Stimulated activated CD4-positive, alpha-beta T cell treated with anti-CD3 and anti-CD28 coated beads, Interleukin-4, amount 100 ng/mL, for 48 hours (primary cell): Measurements from ENCODE around the gene RYR3.

Source experiments
- DNase-seq, 2 donors: peaks; one replicate each; pipeline ENCODE4 v3.0.0-alpha.2; 2020; ENCODE audit warnings: low read depth in 2 of 2

Gene RYR3

DNA sequence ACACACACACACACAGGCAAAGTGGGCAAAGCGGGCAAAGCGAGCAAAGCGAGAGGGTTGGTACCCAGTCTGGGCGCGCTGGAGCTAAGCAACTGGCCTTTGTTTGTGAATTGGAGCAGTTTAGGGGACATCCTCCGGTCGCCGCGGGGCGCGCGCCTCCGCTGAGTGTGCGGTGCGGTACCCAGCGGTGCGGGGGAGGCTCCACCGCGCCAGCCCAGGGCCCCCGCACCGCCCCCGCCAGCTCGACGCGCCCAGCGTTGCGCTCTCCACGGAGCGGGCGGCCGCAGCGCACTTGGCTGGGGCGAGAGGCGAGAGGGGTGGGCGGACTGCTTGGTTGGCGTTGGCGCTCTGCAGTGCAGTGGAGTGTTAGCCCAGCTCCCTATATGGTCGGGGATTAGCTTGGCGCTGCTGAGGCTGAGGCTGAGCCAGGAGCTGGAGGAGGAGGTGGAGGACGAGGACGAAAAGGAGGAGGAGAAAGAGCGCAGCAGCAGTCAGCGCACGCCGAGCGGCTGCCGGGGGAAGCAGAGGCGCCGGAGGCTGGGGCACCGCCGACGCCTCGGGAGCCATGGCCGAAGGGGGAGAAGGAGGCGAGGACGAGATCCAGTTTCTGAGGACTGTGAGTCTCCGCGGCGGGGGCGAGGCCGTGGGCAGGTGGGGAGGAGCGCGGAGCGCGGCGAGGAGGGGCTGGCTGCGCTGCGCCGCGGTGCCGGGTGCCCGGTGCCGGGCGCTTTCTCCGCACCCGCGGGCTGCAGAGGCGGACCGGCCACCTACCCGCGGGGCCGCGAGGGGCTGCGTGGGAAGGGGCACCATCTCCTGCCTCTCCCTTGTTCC, at the start of gene RYR3:
RYR3 (plus strand) TSS at position 487 of the 831 bp plus-strand sequence; CDS start at position 566, 79 bp downstream.
- no peak for DNase-seq

DNA sequence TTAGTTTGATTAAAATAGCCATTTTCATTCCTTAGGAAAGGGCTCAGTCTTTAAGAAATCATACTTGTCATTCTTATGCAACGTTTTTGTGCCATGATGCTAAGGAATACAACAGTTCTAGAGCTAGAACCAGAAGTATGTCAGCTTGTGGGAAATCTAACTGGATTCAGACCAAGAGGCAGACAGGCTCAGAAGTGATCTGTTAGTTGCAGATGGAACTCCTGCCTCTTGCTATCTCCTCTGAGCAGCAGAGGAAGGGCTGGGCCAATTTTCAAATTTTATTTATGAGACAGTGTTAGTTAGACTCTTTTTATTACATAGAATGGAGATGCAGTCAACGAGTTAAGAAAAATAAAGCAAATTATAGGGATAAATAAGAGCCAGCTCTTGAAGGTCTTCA, 48.5 kb upstream of the RYR3 start:
- no peak for DNase-seq

DNA sequence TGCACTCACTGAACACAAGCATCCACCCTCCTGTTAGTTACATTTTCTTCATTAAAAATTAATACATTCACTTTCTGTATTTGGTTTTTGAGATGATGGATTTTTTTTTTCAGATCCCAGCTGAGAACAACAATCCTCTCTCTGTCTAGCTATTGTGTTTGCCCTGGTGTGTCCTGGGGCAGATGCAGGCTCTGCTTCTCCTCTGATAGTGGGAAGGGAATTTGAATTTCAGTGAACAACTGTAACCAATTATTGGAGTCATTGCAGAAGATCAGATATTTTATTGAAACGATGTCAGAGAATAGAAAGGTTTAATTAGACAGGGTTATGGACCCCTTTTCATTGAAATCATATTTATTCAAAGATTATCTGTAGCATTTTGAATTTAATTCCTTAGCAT, 33.1 kb upstream of the RYR3 start:
- no peak for DNase-seq

DNA sequence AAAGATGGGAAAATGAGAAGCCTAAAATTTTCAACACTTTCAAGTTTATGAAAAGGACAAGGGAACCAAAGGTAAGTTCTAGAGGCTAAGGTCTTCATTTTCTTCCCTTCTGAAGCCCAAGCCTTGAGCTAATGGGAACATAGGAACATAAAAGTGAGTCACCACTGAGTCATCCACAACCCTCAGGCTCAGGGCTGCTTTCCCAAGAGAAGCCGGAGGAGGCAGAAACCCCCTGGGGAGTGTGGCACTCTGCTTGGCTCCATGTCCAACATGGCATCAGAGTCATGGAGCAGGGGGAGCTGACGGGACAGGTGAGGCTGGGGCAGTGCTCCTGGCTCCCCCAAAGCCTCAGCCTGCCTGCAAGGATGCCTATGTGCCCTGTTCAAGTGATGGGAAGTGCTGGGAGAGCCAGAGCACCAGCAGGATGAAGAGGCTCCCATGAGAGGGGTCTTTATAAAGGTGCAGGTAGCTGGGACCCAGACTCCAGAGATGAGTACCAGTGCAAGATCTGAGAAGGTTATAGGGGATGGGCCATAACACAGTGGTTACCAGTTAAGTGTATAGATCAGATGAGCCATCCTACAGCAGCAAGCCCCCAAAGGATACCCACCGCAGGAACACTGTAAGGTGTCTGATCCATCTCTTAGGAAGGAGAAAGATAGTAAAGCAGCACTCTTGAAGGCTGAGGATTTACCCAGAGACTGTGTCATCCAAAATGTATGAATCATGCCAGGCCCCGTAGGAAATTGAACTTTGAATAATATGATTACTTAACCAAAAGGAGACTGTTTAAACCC, 31.8 kb upstream of the RYR3 start:
- DNase-seq = no peak

DNA sequence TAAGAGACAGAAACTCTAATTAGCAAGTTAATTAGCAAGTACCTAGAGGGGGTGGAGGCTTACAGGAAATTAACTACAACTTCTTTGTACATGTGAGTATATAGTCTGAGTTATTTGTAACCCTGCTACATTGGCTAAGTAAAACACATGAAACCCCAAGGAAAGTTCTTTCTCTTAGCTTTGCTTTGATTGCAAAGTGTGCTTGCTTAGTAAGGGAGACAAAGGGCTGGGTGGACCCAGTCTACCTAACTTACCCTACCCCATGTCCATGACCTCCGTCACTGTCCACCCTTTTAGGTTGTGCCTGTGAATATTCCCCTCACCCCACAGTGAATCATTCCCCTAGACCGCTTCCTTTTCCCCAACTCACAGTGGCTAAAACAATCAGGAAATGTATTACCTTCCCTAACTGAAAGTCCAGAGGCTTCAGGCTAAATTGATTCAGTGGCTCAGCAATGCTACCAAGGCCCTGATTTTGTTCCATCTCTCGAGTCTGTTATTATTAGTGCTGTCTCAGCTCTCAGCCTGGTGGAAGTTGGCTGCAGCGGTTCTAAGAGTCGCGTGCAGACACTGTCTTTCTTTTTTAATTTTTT, 31.1 kb upstream of the RYR3 start:
- DNase-seq = no peak

DNA sequence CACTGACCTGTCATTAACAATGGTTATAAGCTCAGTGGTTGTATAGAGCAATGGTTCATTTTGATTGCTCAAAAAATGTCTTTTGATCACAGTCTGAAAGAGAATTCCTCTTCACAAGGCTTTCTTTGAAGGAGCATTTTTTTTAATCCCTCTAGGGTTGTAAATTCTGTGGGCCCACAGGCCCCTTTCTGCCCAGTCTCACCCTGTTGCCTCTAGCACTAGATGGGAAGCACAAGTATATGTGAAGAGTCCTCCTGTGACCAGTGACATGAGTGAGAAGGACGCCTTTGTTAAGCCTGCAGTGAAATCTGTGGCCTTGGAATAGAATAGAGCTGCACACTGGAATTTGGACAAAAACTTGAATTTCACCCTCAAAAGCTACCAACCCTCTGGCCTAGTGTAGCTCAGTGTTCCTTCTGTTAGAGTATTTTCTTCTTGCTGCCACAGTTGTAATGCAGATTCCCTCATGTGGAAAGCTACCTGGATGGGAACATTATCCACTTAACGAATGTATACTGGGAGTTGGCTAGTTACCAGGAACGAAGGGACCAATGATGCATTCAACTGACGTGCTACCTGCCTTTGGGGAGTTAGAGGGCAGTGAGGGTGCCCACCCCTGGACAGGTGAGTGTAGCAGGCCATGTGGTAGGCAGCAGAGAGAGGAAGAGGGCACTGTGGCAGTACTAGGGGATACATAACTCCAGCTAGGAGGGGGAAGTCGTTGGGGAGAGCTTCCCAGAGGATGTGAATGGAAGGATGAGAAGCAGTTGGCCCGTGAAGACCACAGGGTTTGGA, 28.3 kb upstream of the RYR3 start:
- DNase-seq = no peak

DNA sequence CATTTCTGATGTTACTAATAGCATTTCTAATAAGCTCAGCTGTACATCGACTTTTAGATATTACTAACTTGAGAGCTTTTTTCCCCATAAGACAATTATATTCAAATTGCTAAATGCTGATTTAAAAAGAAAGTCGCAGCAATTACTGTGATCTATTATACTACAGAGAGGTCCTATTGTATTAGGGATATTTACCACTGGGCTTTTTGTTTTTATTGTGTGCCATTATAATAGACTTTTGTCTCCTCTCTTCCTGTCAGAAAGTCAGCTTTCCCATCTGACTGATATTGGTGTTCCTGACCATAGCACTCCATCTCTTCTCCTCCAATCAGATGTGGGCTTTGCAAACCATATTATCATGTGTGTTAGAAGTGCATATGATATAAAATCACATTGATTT, 27.2 kb upstream of the RYR3 start:
- no peak for DNase-seq

DNA sequence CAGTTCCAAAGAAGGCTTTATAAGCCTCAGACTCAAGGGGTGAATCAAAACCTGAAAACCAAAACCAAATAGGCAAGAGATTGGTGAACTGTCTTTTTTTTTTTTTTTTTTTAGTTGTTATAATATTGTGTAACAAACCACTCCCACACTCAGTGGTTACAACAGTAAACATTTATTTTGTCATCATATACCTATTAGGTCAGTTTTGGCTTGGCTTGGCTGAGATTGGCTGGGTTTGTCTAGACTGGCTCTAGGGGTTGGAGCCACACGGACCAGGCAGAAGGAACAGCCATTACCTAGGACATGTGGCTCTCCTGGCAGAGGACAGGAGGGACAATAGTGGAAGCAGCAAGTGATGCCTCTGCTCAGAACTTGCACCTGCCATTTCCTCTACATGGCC, 26.4 kb upstream of the RYR3 start:
- DNase-seq = no peak

DNA sequence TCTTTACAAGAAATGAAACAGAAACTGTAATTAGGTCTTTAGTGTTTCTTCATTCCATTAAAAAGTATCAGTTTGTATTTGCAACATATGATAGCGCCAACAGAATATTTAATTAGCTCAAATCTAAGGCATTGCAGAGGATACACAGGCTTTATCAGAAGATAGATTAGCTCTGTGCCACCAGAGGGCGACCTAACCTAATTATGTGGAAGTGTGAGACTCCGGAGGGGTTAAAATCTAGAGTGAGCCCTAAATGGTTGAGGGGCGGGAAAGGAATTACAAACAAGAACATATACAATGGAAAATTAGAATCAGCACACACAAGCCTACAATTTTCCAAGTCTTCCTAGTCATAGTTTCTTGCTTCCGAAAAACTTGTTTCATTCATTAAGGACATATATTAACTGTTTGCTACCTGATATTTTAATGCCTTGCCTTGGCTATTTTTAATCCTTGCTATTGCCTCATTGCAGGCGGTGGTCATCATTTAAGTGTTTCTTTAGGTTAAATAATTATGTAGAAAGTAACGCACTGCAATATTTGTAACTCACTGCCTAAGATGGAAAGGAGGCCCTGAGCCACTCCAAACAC, 18.0 kb upstream of the RYR3 start:
- peak; percentile 23 to 45 for DNase-seq

DNA sequence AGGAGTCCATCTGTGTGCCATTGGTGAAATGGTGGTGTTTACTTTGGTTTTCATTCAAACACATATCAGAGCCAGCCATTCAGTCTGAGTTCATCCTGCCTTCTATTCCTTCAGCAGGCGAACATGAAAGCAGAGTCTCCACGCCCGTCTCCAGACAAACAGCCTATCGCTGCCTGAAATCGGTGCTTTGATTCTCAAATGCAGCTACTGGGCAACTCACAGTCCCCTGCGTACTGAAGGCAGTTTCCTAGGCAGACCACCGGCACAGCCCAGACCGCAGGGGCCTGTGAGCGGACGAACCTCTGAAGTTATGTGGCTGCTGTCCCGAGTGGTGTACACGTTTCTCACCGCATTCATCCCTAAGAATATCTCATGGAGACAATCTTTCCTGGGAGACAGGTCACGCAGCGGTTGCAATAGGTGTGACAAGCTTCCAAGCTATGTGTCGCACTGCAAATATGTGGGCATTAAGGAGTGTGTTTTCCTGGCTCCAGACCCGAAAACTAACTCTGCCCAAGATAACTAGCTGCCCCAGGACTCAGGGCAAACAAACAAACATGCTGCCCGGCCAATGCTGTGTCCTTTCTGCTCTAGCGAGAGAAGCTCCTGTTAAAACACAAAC, 16.9 kb upstream of the RYR3 start:
- DNase-seq = no peak

DNA sequence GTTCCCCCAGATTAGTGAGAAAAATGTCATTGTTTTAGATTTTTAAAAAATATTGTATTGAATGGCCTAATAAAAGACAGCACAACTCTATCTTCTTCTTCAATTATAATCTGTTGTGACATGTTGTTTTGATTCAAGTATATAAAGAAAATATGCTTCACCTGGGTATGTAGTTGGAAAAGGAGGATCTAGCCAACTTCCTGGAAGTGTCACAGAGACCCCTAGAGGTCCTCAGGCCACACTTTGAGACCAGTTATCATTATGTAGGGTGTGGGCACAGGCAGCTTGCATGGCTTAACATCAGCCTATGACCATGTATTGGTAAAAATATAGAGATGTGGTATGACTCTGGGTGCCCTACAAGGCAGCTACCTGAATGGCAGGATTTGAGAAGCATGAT, 14.7 kb upstream of the RYR3 start:
- DNase-seq = no peak

DNA sequence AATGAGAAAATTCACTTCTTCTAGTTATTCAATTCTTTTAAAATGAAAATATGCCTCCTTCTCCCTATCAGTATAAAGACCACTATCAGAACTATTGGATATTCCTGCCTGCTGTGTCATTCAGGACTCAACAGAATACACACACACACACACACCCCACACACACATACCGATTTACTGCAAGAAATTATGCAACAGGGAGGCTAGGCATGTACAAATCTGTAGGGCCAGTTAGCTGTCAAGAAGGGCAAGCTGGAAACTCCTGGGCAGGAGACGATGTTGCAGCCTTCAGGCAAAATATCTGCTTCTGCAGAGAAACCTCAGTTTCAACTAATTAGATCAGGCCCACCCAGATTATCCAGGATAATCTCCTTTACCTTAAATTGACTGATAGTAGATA, 13.9 kb upstream of the RYR3 start:
- DNase-seq = no peak

DNA sequence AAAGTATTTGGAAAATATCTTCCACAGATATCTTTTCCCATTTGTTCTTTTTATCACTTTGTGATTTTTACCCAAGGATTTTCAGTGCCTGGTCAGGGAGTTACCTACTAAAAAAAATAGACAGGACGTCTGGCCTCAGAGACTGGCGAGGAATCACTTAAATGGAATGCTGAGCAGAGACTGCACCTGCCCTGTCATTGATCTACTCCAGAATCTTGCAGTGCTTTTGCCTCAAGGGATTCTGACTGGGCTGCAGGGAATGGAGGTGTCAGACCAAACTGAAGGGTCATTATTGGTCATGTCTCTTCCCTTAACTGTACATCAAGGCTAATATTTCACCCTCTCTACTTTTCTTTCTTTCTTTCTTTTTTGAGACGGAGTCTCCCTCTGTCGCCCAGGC, 12.1 kb upstream of the RYR3 start:
- DNase-seq = no peak

DNA sequence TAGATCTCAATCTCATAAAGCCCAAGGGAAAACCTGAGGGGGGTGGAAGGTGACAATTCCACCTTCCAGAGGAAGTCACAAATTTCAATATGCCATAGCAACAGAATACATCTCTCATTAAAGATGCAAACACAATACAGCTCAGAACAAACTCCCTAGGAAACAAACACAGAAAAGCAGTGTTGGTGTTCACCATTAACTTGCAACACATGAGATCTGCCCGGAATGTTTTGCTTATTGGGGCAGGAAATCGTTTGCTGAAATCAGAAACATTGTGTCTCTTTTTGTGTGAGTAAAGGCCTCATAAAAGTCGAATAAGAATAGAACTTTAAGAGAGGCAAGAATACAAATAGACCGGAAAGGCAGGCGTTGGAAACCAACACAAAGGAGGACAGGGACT, 5.8 kb upstream of the RYR3 start:
- DNase-seq = no peak

DNA sequence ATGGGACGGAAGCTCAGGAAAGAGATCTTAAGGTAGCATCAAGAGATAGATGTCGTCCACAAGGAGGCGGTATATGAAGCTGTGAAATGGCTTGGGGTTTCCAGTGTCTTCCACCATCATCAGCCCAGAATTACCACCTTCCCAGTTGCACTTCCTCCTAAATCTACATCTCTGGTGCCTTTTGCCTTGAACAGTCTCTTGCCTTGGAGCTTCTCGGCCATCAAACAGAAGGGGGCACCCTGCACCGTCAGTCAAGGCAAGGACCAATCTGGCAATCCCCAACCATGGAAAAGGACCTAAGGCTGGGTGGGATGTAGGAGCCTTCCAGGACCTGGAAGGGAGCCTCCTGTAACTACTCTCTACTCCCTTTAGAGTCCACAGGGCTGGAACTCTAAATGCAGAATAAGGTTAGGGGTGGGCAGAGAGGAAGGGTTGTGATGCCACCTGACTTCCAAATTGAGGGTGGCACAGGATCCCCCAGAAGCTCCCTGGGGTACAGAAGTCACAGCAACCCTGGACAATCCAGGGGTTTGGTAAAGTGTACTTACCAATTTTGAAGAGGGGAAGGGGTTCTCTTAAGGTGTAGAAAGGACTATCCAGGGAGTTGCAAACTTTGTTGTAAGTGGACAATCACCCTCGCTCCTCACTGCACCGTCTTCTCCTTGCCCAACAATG, 1.0 kb upstream of the RYR3 start:
- DNase-seq = no peak

DNA sequence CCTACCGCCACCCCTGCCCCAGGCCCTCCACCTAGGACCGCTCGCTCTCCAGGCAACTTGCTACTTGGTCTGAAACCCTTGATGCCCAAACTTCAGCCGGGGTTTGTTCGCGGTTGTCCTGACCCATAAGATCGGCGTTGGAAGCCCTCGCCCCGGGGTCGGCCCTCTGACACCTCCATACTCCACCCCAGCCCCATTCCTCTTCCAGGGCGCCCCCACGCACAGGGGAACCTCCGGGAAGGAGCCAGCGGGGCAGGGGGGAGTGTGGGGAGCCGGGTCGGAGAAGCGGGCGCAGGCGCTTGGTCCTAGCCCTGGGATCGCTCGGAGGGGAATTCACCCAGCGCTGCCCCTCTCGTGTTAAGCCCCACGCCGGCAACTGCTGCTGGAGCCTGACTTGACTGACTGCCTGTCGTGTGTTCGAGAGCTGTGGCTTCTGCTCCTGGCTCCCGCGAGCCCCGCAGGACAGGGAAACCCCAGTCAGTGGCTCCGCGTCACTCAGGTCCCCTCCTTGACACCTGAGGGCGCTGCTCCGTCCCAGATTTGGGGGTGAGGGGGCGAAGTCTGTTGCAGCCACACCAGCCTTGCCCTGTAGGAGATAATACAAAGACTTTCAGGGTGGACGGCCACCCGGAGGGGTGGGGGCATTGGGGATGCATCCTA, 675 bp downstream of the RYR3 start:
- DNase-seq = no peak

DNA sequence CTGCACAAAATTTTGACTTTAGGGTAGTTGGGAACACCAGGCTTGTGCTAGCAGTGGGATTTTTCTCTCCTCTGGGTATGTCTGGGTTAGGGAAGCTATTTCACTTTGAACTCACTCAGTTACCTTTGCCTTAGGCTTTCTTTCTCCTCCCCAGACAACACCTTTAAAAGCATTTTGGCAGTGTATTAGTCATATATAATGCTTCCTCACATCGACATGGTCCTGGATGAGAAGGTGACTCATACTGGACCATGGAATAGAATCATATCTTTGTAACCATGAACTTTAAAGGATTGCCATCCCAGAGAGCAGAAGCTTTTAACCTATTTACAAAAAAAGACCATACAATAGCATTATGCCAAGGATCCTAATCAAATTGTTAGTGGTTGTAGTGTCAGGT, 2.7 kb downstream of the RYR3 start:
- DNase-seq = no peak

DNA sequence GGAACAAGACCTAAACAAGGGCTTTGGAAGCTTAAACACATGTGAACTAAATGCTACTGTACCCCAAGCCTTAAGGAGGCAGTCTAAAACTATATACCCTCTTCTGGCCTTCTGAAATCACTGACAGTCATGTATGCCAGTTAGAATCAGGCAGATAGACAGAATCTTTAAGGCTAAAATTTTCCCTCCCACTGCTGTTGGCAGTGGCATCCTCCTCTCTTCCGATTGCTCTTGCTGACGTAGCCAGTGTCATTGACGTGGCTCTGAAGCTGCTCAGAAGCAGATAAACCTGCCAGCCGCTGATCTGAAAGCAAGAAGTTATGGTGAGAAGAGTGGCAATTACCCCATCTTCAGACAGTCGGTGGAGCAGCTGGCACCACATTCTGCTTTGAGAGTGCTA, 3.3 kb downstream of the RYR3 start:
- DNase-seq = no peak

DNA sequence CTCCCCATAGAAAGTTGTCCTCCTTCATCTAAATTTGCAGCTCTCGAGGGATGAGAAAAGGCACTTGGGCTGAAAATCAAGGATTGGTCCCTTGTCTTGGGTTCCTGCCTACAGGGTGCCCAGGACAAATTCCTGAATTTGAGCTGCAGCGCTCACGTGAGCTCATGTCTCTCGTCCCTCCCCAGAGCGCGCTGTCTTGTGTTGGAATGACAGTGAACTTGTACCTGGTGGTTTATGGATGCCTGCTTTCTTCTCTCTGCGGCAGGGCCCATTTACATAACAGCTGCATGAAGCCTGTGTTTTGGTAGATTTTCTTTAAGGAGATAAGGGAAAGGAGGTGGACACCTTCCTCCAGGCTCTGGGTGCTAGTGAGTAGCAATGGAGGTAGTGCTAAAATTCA, 4.3 kb downstream of the RYR3 start:
- DNase-seq = no peak

DNA sequence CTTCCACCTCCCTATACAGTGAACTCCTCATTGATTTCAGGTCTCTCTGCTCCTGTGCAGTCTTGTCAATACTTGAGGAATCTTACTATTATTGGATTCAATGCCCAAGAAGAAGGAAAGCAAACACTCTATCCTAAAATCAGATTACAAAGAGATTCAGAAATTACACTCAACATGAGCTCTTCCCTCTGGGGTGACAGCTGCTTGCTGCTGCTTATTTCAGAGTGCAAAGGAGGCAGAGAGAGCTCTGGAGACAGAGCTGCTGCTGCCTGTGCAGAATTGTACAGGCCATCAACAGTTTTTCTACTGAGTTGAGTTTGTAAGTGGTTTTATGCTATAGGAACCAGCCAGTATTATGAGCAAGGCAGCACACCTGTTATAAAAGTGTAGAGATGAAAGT, 7.1 kb downstream of the RYR3 start:
- no peak for DNase-seq
